ENCODE measurements around the gene FAM9C. TPM values are rescaled to one million over a fixed set of nuclear protein-coding genes. Genes with fewer than 3 reads are reported as not detected.
"Not testable (repeated sequence)": the region's sequence is repeated elsewhere in the genome, so short reads cannot be mapped to it uniquely, and the experiment has no call there.

FAM9C gene
- not detected for total RNA-seq

- no peak for DNase-seq
- no peak within 1 kb of the TSS for H3K27ac Mint-ChIP-seq
- H3K36me3 Mint-ChIP-seq = no peaks in the 10 kb centered on the region
- no peaks in the 10 kb centered on the region for H3K27me3 Mint-ChIP-seq
- no peak within 1 kb of the TSS for H3K4me3 Mint-ChIP-seq
- H3K4me1 Mint-ChIP-seq = peaks cover 34% of the 10 kb centered on the region
- no peaks in the 10 kb centered on the region for H3K9me3 Mint-ChIP-seq
These were observed at the start of gene FAM9C for GRCh38 chrX:13044441-13044840. Gene FAM9C (minus strand): TSS chrX:13044620. CDS start chrX:13043789, 831 bp downstream.

DNA sequence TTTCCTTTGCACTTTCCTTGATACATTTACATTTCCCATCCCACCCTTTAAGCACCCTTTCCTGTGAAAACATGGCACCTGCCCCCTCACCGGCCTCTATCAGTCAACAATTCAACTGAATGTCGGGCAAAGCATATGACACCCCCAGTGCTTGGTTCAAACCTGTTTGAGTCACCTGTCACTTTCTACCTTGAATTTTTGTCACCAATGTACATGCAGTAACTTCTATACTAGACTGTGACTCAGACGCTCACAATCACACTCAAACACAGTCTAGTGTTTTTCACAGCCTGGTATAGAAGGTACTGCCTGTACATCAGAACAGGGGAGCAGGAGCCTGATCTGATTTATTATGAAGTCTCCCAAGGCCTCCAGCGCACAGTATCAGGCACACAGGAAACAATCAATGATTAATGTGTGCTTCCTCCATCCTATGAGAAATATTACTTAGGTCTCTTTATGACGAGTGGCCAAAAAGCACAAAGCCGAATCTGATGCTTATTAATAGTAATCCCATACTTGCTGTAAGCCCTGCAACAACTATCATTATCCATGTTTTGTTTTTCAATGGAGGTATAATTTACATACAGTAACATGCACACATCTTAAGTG is 49.2 kb upstream of the FAM9C start:
- peak overlapping the region; percentile 70 for H3K4me3 Mint-ChIP-seq
- no peak for DNase-seq
- H3K27me3 Mint-ChIP-seq = no peaks in the 10 kb centered on the region
- H3K4me1 Mint-ChIP-seq = peaks cover 60% of the 10 kb centered on the region
- no peaks in the 10 kb centered on the region for H3K9me3 Mint-ChIP-seq
- H3K36me3 Mint-ChIP-seq = peaks cover 13% of the 10 kb centered on the region
- peak overlapping the region; percentile 94 for H3K27ac Mint-ChIP-seq

DNA sequence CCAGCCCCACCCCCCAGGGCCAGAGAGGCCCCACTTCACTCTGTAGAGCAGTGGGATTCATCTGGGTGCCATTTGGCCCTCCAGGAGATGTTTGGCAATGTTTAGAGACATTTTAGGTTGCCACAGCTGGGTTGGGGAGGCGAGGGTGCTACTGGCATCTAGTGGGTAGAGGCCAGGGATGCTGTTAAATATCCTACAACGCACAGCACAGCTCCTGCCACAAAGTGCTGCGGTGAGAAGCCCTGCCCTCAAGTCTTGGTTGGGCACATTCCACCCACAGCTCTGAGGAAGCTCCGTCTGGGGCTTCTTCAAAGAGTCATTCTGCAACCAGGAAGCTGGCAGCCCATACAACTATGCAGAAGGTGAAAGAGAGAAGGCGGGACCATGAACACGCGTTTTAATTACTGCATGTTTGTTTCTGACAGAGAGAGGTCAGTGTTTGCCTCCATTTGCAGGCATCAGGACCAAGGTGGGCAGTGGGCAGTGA is 48.1 kb upstream of the FAM9C start:
- H3K27ac Mint-ChIP-seq = peak overlapping the region; percentile 94
- H3K9me3 Mint-ChIP-seq = no peaks in the 10 kb centered on the region
- H3K27me3 Mint-ChIP-seq = no peaks in the 10 kb centered on the region
- peaks cover 13% of the 10 kb centered on the region for H3K36me3 Mint-ChIP-seq
- peaks cover 69% of the 10 kb centered on the region for H3K4me1 Mint-ChIP-seq
- DNase-seq = peak; percentile 77
- H3K4me3 Mint-ChIP-seq = peak overlapping the region; percentile 70

DNA sequence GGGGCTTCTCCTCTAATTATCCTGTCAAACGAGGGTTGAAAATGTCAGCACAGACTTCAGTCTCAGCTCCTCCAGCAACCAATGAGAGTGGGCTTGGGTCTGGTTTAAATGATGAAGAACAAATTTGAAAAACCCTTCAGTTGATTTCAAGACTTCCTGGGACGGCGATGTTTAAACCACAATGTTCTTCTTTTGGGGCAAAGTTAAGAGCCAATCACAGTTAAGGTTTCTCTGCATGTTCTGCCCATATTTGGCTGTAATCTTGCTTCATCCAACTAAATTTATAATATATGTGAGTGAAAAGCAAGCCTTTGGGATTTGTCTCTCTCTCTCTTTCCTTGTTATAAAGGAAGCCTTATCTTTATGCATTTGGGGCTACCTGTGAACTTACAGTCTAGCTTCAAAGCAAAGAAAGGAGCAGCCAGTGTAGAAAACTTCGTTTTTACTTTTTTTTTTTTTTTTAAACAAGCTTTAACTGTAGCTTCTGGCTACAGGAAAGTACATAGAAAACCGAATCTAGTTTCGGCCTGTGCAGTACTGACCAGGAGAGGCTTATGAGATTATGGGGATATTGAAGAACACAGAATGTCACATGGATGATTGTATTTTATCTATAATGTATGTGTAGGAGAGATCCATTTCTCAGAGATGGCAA is 46.8 kb upstream of the FAM9C start:
- DNase-seq = no peak
- no peaks in the 10 kb centered on the region for H3K9me3 Mint-ChIP-seq
- H3K27me3 Mint-ChIP-seq = no peaks in the 10 kb centered on the region
- H3K4me1 Mint-ChIP-seq = peaks cover 72% of the 10 kb centered on the region
- H3K27ac Mint-ChIP-seq = peak overlapping the region; percentile 94
- peaks cover 7% of the 10 kb centered on the region for H3K36me3 Mint-ChIP-seq
- peak overlapping the region; percentile 37 for H3K4me3 Mint-ChIP-seq

GRCh38 chrX:13090339-13091110 is 46.1 kb upstream of the FAM9C start:
- Mint-ChIP-seq H3K9me3 (no peaks in the 10 kb centered on the region), H3K36me3 (peaks cover 7% of the 10 kb centered on the region), H3K27ac (peak overlapping the region; percentile 94), H3K4me1 (peaks cover 72% of the 10 kb centered on the region), H3K27me3 (no peaks in the 10 kb centered on the region), H3K4me3 (peak overlapping the region; percentile 37)
- DNase-seq = no peak

DNA sequence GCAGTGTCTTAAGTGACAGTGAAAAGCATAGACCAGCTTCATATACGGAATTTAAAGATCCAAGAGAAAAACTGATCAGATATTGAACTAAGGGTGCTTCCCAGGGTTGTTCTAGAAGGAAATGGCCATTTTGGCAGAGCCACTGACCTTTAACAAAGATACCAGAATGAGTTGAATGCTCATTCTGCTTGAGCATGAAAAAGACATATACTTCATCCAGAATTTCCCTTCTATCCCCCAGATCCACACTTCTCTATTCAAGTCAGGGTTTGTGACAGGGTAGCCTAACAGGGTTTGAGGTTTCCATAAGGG is 45.6 kb upstream of the FAM9C start:
- peaks cover 70% of the 10 kb centered on the region for H3K4me1 Mint-ChIP-seq
- no peak for DNase-seq
- no peaks in the 10 kb centered on the region for H3K27me3 Mint-ChIP-seq
- peak overlapping the region; percentile 94 for H3K27ac Mint-ChIP-seq
- H3K4me3 Mint-ChIP-seq = peak overlapping the region; percentile 65
- no peaks in the 10 kb centered on the region for H3K9me3 Mint-ChIP-seq
- H3K36me3 Mint-ChIP-seq = peaks cover 7% of the 10 kb centered on the region

DNA sequence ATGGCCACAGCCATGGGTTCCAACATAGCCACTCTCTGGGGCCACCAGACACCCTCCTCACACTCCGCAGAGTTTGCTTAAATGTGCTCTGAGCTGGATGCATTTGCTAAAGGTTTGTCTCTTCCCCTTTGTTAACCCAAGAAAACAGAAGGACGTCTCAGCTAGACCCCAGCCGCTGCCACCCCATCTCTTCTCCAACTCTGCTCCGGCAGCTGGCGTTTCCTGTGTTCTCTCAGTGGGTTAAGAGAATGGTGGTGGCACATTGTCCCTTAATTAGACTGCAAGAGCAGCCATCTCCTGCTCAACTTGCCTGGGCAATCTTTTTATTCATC is 43.7 kb upstream of the FAM9C start:
- H3K27me3 Mint-ChIP-seq = no peaks in the 10 kb centered on the region
- peak overlapping the region; percentile 100 for H3K27ac Mint-ChIP-seq
- no peak for DNase-seq

GRCh38 chrX:13087322-13088155 is 43.1 kb upstream of the FAM9C start:
- Mint-ChIP-seq H3K9me3 (no peaks in the 10 kb centered on the region), H3K27me3 (no peaks in the 10 kb centered on the region), H3K27ac (peak overlapping the region; percentile 100), H3K4me3 (peak overlapping the region; percentile 82), H3K4me1 (peaks cover 63% of the 10 kb centered on the region), H3K36me3 (peaks cover 4% of the 10 kb centered on the region)
- DNase-seq = peak; percentile 62

More for the DNA sequence above, 43.7 kb upstream of the FAM9C start:
- Mint-ChIP-seq H3K4me3 (peak overlapping the region; percentile 82), H3K4me1 (peaks cover 63% of the 10 kb centered on the region), H3K9me3 (no peaks in the 10 kb centered on the region), H3K36me3 (peaks cover 6% of the 10 kb centered on the region)

DNA sequence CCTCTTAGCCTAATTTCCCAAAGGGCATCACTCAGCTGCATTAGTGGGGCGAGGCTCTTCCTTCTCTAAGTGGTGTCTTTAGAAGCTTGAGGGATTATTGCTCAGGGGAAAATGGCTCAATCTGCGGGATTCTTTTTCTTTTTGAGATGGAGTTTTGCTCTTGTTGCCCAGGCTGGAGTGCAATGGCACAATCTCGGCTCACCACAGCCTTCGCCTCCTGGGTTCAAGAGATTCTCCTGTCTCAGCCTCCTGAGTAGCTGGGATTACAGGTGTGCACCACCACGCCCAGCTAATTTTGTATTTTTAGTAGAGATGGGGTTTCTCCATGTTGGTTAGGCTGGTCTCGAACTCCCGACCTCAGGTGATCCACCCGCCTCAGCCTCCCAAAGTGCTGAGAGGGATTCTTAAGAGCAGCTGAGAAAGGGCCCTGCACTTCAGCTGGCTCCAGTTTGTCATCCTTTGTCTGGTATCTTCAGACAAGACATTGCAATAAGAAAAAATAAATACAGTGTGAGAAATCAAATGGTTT is 42.4 kb upstream of the FAM9C start:
- peaks cover 66% of the 10 kb centered on the region for H3K4me1 Mint-ChIP-seq
- peak overlapping the region; percentile 82 for H3K4me3 Mint-ChIP-seq
- H3K27ac Mint-ChIP-seq = peak overlapping the region; percentile 100
- H3K36me3 Mint-ChIP-seq, H3K27me3 Mint-ChIP-seq, DNase-seq, H3K9me3 Mint-ChIP-seq: not testable (repeated sequence)

GRCh38 chrX:13086076-13086475 is 41.7 kb upstream of the FAM9C start:
- DNase-seq = no peak
- H3K27me3 Mint-ChIP-seq = no peaks in the 10 kb centered on the region
- H3K4me3 Mint-ChIP-seq = peak overlapping the region; percentile 82
- no peaks in the 10 kb centered on the region for H3K9me3 Mint-ChIP-seq
- H3K4me1 Mint-ChIP-seq = peaks cover 66% of the 10 kb centered on the region
- peaks cover 4% of the 10 kb centered on the region for H3K36me3 Mint-ChIP-seq
- H3K27ac Mint-ChIP-seq = peak overlapping the region; percentile 100

GRCh38 chrX:13085526-13085925 is 41.1 kb upstream of the FAM9C start:
- H3K27me3 Mint-ChIP-seq = no peaks in the 10 kb centered on the region
- DNase-seq = peak; percentile 52
- H3K4me3 Mint-ChIP-seq = peak overlapping the region; percentile 82
- peaks cover 67% of the 10 kb centered on the region for H3K4me1 Mint-ChIP-seq
- peak overlapping the region; percentile 100 for H3K27ac Mint-ChIP-seq
- H3K36me3 Mint-ChIP-seq = peaks cover 5% of the 10 kb centered on the region
- H3K9me3 Mint-ChIP-seq = no peaks in the 10 kb centered on the region

GRCh38 chrX:13084611-13085010 is 40.2 kb upstream of the FAM9C start:
- peak overlapping the region; percentile 95 for H3K27ac Mint-ChIP-seq
- H3K27me3 Mint-ChIP-seq = no peaks in the 10 kb centered on the region
- peaks cover 5% of the 10 kb centered on the region for H3K36me3 Mint-ChIP-seq
- no peak for DNase-seq
- peaks cover 66% of the 10 kb centered on the region for H3K4me1 Mint-ChIP-seq
- no peak overlapping the region for H3K4me3 Mint-ChIP-seq
- no peaks in the 10 kb centered on the region for H3K9me3 Mint-ChIP-seq

DNA sequence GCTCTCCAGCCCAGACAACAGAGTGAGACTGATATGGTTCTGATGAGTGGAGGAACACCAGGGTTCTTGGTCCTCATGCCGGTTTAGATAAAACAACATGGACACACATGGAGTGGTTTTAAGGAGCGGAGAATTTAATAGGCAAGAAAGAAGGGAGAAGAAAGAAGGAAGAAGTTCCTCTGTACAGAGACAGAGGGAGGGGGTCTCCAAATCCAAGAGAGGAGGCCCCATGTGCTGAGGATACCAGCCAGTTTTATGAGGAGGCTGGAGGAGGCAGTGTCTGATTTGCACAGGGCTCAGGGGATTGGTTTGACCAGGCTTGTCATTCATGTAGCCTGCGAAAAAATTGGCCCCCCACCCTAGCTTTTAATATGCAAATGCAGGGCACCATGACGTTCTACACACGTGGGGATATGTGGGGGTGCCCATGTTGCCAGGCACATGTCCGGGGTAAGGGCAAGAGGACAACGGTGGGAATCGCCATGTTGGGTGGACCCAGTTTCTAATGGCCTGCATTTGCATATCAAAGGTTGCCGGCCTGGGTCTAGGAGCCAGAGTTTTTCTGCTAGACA is 39.4 kb upstream of the FAM9C start:
- not testable (repeated sequence) for H3K9me3 Mint-ChIP-seq, H3K4me3 Mint-ChIP-seq, H3K27me3 Mint-ChIP-seq, H3K36me3 Mint-ChIP-seq, DNase-seq
- Mint-ChIP-seq H3K27ac (peak overlapping the region; percentile 95), H3K4me1 (peaks cover 67% of the 10 kb centered on the region)
